WTC11 (cell line): Measurements from ENCODE around the gene KIF6. TPM values are rescaled to one million over a fixed set of nuclear protein-coding genes. Genes with fewer than 3 reads are reported as not detected.

Source experiments
- ATAC-seq: fragments of 200-7000 bp; cut with Tn5 transposase; 2 replicates; pipeline ENCODE4 v1.10.0; 2021; ENCODE audit warnings: mild to moderate bottlenecking, moderate library complexity
- CTCF ChIA-PET: fragments of 300-600 bp; sonication (Branson Sonifier 250); formaldehyde crosslinking; loops from one replicate; lab custom pipeline; 2021; ENCODE audit warnings: antibody characterized with exemption; lab: Charles Lee
- POLR2A ChIA-PET: fragments of 350-600 bp; sonication (Branson Sonifier 250); formaldehyde crosslinking; loops from one replicate; lab custom pipeline; 2021; ENCODE audit warnings: antibody characterized with exemption; lab: Charles Lee
- DNase-seq: peaks from one replicate; pipeline ENCODE4 v3.0.0; 2021; ENCODE audit warnings: low spot score
- H3K27ac Mint-ChIP-seq: 2 replicates; pipeline ENCODE4 v1.8.0; 2021; ENCODE audit warnings: mixed read lengths
- H3K27me3 Mint-ChIP-seq: 2 replicates; pipeline ENCODE4 v1.8.0; 2021; ENCODE audit warnings: low read depth, mild to moderate bottlenecking, moderate library complexity, mixed read lengths
- H3K36me3 Mint-ChIP-seq: 2 replicates; pipeline ENCODE4 v1.8.0; 2021; ENCODE audit warnings: mixed read lengths
- H3K4me1 Mint-ChIP-seq: 2 replicates; pipeline ENCODE4 v1.8.0; 2022; ENCODE audit warnings: mixed read lengths
- H3K4me3 Mint-ChIP-seq: 2 replicates; pipeline ENCODE4 v1.8.0; 2021; ENCODE audit warnings: mild to moderate bottlenecking, moderate library complexity, mixed read lengths
- H3K9me3 Mint-ChIP-seq: 2 replicates; pipeline ENCODE4 v1.8.0; 2021; ENCODE audit warnings: mixed read lengths
- GRHL2 ChIP-seq: fragments of 250-450 bp; sonication (Bioruptor Pico); IDR thresholded peaks from 2 replicates; pipeline ENCODE4 v1.8.0; 2022; ENCODE audit warnings: mild to moderate bottlenecking, moderate library complexity; ENCODE audit not compliant: insufficient replicate concordance, severe bottlenecking
- KAT7 ChIP-seq: sonication (generic); formaldehyde crosslinking; IDR thresholded peaks from 2 replicates; pipeline ENCODE4 v1.8.1; 2023; ENCODE audit warnings: missing genetic modification reagents, mild to moderate bottlenecking, borderline replicate concordance
- SMAD4 ChIP-seq: sonication (generic); formaldehyde crosslinking; IDR thresholded peaks from 2 replicates; pipeline ENCODE4 v1.8.0; 2022; ENCODE audit warnings: mild to moderate bottlenecking, missing genetic modification reagents
- TEAD1 ChIP-seq: sonication (generic); formaldehyde crosslinking; IDR thresholded peaks from 2 replicates; pipeline ENCODE4 v1.8.0; 2022; ENCODE audit warnings: mild to moderate bottlenecking, missing genetic modification reagents
- ZNF416 ChIP-seq: fragments of 250-450 bp; sonication (Bioruptor Pico); IDR thresholded peaks from 2 replicates; pipeline ENCODE4 v1.9.0; 2021; ENCODE audit warnings: mild to moderate bottlenecking, inconsistent platforms
- ZNF423 ChIP-seq: fragments of 250-450 bp; sonication (Bioruptor Pico); IDR thresholded peaks from 2 replicates; pipeline ENCODE4 v2.1.2; 2022; ENCODE audit warnings: mild to moderate bottlenecking, moderate library complexity
- ZNF671 ChIP-seq: fragments of 250-450 bp; sonication (Bioruptor Pico); IDR thresholded peaks from 2 replicates; pipeline ENCODE4 v1.8.0; 2021; ENCODE audit warnings: mild to moderate bottlenecking
- total RNA-seq: library from RNA; stranded (reverse); gene quantifications from 3 replicates; pipeline ENCODE4 v1.2.3, GENCODE V29; 2021
- TF ChIP-seq, protein P1 (sequence below): sonication (generic); formaldehyde crosslinking; IDR thresholded peaks from 2 replicates; pipeline ENCODE4 v1.8.0; 2022; ENCODE audit warnings: missing genetic modification reagents
- TF ChIP-seq, protein P2 (sequence below): sonication (generic); formaldehyde crosslinking; IDR thresholded peaks from 2 replicates; pipeline ENCODE4 v1.8.1; 2023; ENCODE audit warnings: mild to moderate bottlenecking, missing genetic modification reagents
- TF ChIP-seq, protein P3 (sequence below): fragments of 250-450 bp; sonication (Bioruptor Pico); IDR thresholded peaks from 2 replicates; pipeline ENCODE4 v1.9.0; 2021; ENCODE audit warnings: mild to moderate bottlenecking
- TF ChIP-seq, protein P4 (sequence below): sonication (generic); formaldehyde crosslinking; IDR thresholded peaks from 2 replicates; pipeline ENCODE4 v1.8.0; 2023; ENCODE audit warnings: missing genetic modification reagents, mild to moderate bottlenecking, borderline replicate concordance
- TF ChIP-seq, protein P5 (sequence below): sonication (generic); formaldehyde crosslinking; IDR thresholded peaks from 2 replicates; pipeline ENCODE4 v1.8.1; 2023; ENCODE audit warnings: mild to moderate bottlenecking, missing genetic modification reagents, borderline replicate concordance
- TF ChIP-seq, protein P6 (sequence below): fragments of 250-450 bp; sonication (Bioruptor Pico); conservative IDR thresholded peaks from 2 replicates; pipeline ENCODE4 v1.9.0; 2021; ENCODE audit warnings: mild to moderate bottlenecking
- TF ChIP-seq, protein P7 (sequence below): sonication (generic); formaldehyde crosslinking; IDR thresholded peaks from 2 replicates; pipeline ENCODE4 v1.8.0; 2022; ENCODE audit warnings: mild to moderate bottlenecking, missing genetic modification reagents
- TF ChIP-seq, protein P8 (sequence below): sonication (generic); formaldehyde crosslinking; IDR thresholded peaks from 2 replicates; pipeline ENCODE4 v1.8.0; 2022; ENCODE audit warnings: mild to moderate bottlenecking, missing genetic modification reagents

Gene KIF6
- total RNA-seq, 1 experiment from 2014 or later, result 0.57 TPM

DNA sequence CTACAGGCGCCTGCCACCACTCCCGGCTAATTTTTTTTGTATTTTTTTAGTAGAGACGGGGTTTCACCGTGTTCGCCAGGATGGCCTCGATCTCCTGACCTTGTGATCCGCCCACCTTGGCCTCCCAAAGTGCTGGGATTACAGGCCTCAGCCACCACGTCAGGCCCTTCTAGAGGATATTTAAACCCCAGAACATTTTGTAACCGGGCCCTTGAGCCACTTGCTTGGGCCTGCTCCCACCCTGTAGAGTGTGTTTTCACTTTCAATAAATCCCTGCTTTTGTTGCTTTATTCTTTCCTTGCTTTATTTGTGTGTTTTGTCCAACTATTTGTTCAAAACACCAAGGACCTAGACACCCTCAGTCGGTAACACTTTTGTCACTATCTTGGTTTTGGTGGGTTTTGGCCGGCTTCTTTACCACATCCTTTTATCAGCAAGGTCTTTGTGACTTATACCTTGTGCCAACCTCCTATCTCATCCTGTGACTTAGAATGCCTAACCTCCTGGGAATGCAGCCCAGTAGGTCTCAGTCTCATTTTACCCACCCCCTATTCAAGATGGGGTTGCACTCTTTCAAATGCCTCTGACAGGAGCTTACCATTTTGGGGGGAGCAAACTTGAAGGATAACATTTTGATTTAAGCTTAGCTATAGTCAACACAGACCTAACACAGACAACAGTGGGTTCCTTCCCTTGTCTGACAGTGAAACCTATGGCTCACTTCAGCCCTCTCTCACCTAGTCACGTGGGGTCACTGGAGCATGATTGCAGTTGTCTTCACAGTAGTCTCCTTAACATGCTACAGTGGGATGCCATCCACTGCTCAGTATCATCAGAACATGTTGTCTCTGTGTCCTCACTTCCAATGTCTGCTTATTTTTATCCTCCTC, 27.9 kb upstream of the KIF6 start:
- POLR2A ChIA-PET, result no interaction called here
- Mint-ChIP-seq H3K4me1 (no peaks in the 10 kb centered on the region), H3K27ac (no peak overlapping the region), H3K36me3 (no peaks in the 10 kb centered on the region), H3K27me3 (no peaks in the 10 kb centered on the region; the same call in 1 of the 2 replicates), H3K4me3 (no peak overlapping the region), H3K9me3 (peaks cover 8% of the 10 kb centered on the region)
- no peak for DNase-seq
- CTCF ChIA-PET, result no interaction called here
- no peak for ATAC-seq
- TF ChIP-seq, protein P1, sequence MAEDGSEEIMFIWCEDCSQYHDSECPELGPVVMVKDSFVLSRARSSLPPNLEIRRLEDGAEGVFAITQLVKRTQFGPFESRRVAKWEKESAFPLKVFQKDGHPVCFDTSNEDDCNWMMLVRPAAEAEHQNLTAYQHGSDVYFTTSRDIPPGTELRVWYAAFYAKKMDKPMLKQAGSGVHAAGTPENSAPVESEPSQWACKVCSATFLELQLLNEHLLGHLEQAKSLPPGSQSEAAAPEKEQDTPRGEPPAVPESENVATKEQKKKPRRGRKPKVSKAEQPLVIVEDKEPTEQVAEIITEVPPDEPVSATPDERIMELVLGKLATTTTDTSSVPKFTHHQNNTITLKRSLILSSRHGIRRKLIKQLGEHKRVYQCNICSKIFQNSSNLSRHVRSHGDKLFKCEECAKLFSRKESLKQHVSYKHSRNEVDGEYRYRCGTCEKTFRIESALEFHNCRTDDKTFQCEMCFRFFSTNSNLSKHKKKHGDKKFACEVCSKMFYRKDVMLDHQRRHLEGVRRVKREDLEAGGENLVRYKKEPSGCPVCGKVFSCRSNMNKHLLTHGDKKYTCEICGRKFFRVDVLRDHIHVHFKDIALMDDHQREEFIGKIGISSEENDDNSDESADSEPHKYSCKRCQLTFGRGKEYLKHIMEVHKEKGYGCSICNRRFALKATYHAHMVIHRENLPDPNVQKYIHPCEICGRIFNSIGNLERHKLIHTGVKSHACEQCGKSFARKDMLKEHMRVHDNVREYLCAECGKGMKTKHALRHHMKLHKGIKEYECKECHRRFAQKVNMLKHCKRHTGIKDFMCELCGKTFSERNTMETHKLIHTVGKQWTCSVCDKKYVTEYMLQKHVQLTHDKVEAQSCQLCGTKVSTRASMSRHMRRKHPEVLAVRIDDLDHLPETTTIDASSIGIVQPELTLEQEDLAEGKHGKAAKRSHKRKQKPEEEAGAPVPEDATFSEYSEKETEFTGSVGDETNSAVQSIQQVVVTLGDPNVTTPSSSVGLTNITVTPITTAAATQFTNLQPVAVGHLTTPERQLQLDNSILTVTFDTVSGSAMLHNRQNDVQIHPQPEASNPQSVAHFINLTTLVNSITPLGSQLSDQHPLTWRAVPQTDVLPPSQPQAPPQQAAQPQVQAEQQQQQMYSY (CRISPR knock-in tag), result no peak
- no peak for TF ChIP-seq ZNF416 (CRISPR knock-in tag)
- TF ChIP-seq, protein P2, sequence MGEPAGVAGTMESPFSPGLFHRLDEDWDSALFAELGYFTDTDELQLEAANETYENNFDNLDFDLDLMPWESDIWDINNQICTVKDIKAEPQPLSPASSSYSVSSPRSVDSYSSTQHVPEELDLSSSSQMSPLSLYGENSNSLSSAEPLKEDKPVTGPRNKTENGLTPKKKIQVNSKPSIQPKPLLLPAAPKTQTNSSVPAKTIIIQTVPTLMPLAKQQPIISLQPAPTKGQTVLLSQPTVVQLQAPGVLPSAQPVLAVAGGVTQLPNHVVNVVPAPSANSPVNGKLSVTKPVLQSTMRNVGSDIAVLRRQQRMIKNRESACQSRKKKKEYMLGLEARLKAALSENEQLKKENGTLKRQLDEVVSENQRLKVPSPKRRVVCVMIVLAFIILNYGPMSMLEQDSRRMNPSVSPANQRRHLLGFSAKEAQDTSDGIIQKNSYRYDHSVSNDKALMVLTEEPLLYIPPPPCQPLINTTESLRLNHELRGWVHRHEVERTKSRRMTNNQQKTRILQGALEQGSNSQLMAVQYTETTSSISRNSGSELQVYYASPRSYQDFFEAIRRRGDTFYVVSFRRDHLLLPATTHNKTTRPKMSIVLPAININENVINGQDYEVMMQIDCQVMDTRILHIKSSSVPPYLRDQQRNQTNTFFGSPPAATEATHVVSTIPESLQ (CRISPR knock-in tag), result no peak
- TF ChIP-seq ZNF423, result no peak
- TF ChIP-seq, protein P3, sequence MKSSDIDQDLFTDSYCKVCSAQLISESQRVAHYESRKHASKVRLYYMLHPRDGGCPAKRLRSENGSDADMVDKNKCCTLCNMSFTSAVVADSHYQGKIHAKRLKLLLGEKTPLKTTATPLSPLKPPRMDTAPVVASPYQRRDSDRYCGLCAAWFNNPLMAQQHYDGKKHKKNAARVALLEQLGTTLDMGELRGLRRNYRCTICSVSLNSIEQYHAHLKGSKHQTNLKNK, result no peak
- TF ChIP-seq, protein P4, sequence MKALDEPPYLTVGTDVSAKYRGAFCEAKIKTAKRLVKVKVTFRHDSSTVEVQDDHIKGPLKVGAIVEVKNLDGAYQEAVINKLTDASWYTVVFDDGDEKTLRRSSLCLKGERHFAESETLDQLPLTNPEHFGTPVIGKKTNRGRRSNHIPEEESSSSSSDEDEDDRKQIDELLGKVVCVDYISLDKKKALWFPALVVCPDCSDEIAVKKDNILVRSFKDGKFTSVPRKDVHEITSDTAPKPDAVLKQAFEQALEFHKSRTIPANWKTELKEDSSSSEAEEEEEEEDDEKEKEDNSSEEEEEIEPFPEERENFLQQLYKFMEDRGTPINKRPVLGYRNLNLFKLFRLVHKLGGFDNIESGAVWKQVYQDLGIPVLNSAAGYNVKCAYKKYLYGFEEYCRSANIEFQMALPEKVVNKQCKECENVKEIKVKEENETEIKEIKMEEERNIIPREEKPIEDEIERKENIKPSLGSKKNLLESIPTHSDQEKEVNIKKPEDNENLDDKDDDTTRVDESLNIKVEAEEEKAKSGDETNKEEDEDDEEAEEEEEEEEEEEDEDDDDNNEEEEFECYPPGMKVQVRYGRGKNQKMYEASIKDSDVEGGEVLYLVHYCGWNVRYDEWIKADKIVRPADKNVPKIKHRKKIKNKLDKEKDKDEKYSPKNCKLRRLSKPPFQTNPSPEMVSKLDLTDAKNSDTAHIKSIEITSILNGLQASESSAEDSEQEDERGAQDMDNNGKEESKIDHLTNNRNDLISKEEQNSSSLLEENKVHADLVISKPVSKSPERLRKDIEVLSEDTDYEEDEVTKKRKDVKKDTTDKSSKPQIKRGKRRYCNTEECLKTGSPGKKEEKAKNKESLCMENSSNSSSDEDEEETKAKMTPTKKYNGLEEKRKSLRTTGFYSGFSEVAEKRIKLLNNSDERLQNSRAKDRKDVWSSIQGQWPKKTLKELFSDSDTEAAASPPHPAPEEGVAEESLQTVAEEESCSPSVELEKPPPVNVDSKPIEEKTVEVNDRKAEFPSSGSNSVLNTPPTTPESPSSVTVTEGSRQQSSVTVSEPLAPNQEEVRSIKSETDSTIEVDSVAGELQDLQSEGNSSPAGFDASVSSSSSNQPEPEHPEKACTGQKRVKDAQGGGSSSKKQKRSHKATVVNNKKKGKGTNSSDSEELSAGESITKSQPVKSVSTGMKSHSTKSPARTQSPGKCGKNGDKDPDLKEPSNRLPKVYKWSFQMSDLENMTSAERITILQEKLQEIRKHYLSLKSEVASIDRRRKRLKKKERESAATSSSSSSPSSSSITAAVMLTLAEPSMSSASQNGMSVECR (CRISPR knock-in tag), result no peak
- TF ChIP-seq KAT7 (CRISPR knock-in tag), result no peak
- TF ChIP-seq, protein P5, sequence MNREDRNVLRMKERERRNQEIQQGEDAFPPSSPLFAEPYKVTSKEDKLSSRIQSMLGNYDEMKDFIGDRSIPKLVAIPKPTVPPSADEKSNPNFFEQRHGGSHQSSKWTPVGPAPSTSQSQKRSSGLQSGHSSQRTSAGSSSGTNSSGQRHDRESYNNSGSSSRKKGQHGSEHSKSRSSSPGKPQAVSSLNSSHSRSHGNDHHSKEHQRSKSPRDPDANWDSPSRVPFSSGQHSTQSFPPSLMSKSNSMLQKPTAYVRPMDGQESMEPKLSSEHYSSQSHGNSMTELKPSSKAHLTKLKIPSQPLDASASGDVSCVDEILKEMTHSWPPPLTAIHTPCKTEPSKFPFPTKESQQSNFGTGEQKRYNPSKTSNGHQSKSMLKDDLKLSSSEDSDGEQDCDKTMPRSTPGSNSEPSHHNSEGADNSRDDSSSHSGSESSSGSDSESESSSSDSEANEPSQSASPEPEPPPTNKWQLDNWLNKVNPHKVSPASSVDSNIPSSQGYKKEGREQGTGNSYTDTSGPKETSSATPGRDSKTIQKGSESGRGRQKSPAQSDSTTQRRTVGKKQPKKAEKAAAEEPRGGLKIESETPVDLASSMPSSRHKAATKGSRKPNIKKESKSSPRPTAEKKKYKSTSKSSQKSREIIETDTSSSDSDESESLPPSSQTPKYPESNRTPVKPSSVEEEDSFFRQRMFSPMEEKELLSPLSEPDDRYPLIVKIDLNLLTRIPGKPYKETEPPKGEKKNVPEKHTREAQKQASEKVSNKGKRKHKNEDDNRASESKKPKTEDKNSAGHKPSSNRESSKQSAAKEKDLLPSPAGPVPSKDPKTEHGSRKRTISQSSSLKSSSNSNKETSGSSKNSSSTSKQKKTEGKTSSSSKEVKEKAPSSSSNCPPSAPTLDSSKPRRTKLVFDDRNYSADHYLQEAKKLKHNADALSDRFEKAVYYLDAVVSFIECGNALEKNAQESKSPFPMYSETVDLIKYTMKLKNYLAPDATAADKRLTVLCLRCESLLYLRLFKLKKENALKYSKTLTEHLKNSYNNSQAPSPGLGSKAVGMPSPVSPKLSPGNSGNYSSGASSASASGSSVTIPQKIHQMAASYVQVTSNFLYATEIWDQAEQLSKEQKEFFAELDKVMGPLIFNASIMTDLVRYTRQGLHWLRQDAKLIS, result no peak
- TF ChIP-seq SMAD4, result no peak
- TF ChIP-seq, protein P6, sequence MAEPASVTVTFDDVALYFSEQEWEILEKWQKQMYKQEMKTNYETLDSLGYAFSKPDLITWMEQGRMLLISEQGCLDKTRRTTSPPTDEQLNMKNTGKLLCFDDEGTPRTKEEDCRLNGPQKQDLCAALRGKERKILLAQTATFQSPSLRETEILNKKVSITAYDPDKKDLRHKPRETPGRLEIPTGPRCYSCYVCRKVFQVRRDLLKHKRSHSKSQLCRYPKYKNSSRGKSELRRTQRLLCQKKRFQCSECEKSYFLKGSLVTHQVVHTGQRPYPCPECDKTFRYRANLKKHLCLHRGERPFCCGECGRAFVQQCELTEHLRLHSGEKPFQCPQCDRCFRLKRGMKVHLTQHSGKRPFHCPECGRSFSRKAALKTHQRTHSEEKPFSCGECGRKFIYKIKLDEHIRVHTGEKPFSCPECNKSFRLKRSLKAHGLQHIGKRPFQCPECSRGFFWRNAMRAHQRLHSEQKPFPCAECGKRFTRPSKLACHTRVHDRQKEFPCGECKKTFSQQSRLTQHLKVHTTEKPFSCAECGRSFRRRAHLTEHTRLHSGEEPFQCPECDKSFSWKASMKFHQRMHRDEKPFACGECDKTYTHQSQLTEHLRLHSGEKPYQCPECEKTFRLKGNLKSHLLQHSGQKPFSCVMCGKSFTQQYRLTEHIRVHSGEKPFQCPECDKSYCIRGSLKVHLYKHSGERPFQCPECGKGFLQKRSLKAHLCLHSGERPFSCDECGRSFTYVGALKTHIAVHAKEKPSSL, result no peak
- no peak for TF ChIP-seq TEAD1 (CRISPR knock-in tag)
- TF ChIP-seq GRHL2 (CRISPR knock-in tag), result no peak
- TF ChIP-seq, protein P7, sequence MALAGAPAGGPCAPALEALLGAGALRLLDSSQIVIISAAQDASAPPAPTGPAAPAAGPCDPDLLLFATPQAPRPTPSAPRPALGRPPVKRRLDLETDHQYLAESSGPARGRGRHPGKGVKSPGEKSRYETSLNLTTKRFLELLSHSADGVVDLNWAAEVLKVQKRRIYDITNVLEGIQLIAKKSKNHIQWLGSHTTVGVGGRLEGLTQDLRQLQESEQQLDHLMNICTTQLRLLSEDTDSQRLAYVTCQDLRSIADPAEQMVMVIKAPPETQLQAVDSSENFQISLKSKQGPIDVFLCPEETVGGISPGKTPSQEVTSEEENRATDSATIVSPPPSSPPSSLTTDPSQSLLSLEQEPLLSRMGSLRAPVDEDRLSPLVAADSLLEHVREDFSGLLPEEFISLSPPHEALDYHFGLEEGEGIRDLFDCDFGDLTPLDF, result no peak
- TF ChIP-seq, protein P8, sequence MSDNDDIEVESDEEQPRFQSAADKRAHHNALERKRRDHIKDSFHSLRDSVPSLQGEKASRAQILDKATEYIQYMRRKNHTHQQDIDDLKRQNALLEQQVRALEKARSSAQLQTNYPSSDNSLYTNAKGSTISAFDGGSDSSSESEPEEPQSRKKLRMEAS (CRISPR knock-in tag), result no peak
- TF ChIP-seq ZNF671 (CRISPR knock-in tag), result no peak
